Activated CD8-positive, alpha-beta memory T cell treated with anti-CD3 and anti-CD28 coated beads, Interleukin-2, amount 50 U/mL, for 48 hours (primary cell): ENCODE data around the gene PLAAT2.
A peak's percentile ranks its signal among the peaks of the same experiment; 100 is the strongest.
"Not testable (repeated sequence)": the region's sequence is repeated elsewhere in the genome, so short reads cannot be mapped to it uniquely, and the experiment has no call there.

Source experiments
- DNase-seq: peaks from one replicate; pipeline ENCODE4 v3.0.0-alpha.2; 2020

The PLAAT2 gene

DNA sequence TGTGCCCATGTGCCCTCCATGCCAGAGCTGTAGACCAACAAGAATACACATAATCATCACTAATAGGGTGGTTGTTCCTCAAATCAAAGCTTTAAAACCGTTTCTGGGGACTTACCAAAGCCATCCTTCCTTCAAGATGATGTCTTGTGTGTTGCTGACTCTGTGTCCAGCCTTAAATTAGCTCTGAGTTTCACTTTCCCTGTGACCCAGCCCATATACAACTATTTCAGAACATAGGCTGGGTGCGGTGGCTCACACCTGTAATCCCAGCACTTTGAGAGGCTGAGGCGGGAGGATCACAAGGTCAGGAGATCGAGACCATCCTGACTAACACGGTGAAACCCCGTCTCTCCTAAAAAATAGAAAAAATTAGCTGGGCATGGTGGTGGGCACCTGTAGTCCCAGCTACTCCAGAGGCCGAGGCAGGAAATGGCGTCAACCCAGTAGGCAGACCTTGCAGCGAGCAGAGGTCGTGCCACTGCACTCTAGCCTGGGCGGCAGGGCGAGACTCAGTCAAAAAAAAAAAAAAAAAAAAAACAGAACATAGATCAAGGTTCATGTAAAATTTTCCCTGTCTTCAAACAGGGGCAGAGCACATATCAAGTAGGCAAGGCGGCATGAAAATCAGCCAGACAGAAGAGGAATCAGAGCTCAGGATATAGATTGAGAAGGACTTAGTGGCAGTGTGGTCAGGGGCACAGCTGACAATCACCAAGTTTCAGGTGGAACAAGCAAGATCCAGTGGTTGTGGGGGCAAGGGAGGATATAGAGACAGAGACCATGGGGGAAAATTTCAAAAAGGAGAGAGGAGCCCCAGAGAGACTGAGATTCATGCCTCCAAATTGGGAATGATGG lies at the start of gene PLAAT2:
TSS of gene PLAAT2 (minus strand) at position 179 of the 855 bp plus-strand sequence. CDS start at position 124, 55 bp downstream.
- no peak for DNase-seq

DNA sequence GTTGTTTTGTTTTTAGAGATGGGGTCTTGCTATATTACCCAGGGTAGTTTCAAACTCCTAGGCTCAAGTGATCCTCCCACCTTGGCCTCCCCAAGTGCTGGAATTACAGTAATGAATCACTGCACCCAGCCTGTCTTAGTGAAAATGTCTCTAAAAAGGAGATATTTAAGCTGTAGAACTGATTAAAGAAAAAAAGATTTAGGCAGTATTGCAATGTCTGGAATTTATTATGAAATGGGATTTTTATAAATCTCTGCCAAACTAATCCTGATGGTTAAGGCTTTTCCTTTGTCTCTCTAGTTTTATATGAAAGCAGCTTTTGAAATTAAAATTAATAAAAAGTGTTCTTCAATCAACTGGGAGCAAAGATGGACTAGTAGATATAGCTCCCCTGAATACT lies 49.0 kb upstream of the PLAAT2 start:
- DNase-seq: no peak

DNA sequence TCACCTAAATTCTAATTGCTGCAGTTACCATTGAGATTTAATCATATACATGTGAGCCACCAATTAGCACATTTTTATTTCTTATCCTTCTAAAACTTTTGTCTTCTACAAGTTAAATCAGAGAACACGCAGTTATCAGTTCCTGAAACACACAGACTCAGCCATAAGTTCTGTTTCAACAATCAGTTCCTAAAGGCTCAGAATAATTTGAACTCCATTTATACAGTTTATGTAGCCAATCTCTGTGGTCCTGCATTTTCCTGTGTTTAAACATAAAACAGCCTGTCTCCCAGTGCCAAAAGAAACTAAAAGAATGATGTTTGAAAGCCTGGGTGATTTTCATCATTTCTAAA lies 48.2 kb upstream of the PLAAT2 start:
- no peak for DNase-seq

DNA sequence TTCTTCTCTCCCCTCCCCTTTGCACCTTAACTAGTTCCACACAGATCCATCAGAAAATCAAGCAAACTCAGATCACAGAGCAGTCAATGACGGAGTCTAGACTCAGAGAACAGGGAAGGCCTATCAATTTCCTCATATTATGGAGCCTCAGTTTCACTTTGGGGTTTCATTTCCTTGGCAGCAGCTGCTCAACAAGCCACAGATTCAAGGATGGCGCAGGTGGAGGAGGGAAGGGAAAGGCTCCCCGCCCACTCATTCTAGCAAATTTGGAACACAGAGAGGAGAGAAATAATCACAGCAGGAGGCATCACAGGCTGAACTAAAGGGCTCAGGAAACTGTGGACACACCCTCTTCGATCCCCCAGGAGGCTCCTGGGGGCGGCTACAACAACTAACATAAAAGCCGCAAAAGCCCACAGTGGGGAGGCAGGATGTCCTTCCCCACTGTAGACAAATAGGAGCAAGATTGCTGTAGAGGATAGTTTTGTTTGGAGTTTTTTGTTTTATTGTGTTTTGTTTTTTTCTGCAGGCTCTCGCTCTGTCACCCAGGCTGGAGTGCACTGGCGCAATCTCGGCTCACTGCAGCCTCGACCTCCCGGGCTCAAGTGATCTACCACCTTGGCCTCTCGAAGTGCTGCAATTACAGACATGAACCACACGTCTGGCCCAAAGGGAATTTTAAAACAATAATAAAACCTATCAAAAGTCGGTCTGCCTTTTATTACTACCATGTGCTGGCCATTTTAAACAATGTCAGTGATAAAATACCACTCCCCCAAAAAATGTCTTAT lies 47.6 kb upstream of the PLAAT2 start:
- DNase-seq: peak; percentile 41

DNA sequence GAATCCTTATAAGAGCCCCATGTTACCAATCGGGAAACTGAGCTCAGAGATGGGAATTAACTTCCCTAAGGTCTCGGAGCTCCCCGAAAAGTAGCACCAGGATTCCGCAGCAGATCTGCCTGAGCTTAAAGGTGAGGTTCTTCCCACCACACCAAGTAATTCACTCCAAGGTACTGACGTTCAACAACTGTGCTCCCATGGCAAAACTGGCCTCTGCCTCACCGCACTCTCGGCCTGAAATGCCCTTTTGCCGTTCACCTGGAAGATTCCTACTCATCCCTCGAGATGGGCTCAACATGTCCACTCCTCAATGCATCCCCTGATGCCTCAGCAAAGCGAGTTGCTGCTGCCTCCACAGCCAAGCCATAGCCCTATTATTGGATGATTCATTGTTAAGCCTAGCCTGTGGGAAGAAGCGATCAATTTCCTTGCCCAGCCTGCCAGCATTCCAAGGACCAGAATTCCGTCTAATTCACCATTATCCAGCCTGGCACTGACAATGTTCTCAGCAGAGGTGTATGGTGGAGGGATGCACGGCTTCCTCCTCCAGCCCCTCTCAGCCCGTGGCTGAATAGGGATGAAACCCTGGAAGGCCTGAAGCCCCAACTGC lies 46.9 kb upstream of the PLAAT2 start:
- DNase-seq: peak; percentile 44

DNA sequence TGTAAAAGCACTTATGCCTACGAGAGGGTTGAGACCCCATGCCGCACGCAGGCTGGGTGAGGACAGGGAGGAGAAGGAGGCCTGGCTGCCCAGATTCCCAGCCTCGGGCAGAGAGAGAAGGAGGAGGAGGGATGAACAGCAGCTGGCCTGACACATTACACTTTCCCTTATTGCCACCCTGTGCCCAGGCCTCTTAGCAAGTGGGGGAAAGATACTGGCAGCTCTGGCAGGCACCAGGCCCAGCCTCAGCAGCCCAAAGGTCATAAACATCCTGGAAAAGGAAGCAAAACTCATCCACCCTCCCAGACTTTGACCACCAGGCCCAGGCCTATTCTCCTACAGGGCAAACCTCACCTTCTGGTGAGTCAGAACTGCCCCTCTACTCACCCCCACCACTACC lies 46.4 kb upstream of the PLAAT2 start:
- peak; percentile 48 for DNase-seq

DNA sequence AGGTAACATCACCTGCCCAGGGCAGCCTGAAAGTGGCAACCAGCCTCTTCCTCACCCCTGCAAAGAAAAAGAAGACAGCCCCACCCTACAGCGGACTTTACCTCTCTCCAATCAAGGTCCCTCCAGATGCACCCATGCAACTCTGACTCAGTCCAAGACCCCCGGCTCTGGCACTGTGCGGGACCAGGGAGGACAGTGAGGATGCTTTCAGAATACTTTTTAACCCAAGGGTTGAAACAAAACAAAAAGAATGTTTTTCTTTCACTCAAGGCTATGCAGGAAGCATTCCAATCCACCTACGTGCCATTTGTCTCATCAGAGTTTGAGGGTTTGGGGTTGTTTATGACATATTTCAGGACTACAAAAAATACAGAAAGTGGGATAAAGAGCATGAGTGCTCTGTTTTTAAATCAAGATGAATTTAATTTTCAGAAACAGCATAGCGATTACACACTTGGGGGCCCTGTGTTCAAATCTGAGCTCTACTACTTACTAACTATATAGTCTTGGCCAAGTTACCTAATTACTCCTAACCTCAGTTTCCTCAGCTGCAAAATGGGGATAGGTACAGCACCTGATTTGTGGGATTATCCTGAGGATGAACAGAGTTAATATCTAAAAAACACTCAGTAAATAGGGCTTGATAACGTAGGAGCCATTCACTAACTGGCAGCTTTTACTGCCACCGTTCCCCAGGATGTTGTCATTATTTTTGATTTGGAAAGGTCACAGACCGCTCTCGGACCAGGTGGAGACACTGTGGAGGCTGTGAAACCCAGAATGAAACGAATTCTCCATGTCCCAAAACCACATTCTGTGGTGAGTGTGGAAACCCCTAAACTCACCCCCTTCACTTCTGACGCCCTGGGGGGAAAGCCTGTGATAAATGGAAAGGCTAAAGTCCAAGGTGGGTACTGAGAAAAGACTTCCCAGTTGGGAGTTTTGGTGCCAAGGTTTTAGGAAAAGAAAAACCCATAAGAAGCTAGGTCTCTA lies 45.5 kb upstream of the PLAAT2 start:
- peak; percentile 42 for DNase-seq

DNA sequence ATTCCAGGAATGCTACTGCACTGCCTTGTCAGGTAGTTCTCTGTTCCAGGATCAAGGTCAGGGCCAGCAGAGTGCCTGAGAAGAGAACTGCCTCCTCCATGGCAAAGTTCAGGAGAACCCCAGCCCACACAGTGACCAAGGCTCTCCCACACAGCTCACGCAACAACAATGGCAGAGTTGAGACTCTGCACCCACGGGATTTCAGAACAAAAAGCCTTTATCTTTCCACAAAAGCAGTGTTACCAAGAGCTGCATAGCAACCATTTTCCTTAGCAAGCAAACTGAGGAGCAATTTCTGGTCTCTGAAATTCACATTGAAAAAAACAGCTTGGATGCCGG lies 40.0 kb upstream of the PLAAT2 start:
- peak; percentile 37 for DNase-seq

DNA sequence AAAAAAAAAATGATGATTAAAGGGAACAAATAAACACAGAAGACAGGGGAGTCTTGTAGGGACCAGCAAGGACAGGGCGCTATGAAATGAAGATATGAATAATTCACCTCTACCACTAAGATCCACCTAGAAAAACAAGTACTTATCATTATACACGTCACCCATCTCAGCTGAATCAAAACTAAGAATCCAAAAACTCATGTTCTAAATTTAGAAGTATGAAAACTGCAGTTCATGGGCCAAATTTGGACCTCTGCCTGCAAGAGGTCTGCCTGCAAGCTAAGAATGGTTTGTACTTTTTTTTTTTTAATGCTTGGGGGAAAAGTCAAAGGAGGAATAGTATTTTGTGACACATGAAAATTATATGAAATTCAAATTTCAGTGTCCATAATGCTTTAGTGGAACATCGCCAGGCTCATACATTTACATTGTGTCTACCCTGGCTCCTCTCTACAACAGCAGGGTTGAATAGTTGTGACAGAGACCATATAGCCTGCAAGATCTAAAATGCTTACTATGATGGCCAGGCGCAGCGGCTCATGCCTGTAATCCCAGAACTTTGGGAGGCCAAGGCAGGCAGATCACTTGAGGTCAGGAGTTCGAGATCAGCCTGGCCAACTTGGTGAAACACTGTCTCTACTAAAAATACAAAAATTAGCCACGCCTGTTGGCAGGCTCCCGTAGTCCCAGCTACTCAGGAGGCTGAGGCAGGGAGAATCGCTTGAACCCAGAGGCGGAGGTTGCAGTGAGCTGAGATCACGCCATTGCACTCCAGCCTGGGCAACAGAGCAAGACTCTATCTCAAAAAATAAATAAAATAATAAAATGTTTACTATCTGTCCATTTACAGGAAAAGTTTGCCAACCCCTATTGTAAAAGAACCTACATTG lies 39.4 kb upstream of the PLAAT2 start:
- peak; percentile 7 for DNase-seq

DNA sequence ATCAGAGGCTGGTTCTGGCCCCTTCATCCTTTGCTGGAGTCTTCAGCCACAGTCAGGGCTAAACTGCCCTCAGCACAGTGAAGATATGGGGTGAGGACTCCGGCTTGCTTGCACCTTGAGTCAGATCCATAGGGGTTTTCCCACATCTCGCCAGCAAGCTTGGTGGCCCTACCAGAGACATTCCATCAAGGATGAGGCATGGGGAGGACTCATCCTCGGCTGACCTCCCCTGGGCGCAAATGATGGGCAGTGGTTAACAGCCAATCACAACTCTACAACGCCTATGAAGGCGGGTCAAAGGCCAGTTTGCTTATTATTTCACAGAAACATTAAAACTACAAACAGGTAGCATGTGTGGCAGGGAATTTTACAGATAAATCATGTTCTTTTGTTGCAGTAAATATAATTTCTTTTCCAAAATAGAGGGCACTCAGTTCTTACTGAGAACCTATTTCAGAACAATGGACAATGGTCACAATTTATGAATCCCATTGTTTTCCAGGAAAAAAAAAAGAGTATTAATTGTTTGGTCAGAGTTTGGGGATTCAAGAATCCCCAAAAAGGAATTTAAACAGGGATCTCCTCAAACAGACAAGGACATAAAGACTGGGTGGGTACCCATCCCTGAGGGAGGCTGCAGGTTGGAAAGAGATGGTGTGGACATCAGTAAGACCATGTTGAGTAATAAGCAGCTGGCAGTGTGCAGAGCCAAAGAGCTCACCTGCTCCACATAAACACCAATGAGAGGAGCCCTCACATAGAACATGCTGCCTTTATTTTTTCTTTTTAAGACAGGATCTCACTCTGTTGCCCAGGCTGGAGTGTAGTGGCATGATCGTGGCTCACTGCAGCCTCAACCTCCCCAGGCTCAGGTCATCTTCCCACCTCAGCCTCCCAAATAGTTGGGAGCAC lies 36.3 kb upstream of the PLAAT2 start:
- DNase-seq: peak; percentile 36

DNA sequence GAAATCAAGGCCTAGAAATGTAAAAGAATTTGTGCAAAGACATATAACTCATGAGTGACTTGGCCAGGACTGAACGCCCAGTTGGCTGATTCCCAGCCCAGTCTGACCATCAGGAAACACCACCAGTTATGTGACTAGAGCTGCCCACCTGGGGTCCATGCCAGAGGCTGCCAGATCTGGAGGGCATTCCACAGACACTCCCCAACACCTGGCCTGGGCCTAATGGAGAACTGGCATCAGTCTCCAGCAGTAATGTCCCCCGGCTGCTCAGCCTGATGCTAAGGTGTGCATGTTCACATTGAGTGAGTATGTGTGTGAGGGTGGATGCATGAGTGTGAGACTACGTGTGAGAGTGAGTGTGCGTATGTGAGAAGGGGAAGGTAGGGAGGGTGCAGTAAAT lies 35.4 kb upstream of the PLAAT2 start:
- peak; percentile 18 for DNase-seq

DNA sequence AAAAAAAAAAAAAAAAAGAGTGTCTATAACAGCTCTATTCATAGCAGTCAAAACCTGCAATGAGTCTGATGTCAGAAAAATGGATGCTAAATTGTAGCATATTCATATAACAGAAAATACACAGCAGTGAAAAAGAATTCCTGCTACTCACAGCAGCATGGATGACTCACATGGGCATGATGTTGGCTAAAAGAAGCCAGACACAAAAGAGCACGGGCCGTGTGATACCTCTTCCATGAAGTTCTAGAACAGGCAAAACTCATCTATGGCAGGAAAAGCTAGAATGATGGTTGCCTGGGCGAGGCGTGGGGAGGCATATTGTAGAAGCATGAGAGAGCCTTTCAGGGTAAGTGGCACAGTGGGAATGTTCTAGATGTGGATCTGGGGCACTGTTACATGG lies 32.1 kb upstream of the PLAAT2 start:
- DNase-seq: peak; percentile 20

DNA sequence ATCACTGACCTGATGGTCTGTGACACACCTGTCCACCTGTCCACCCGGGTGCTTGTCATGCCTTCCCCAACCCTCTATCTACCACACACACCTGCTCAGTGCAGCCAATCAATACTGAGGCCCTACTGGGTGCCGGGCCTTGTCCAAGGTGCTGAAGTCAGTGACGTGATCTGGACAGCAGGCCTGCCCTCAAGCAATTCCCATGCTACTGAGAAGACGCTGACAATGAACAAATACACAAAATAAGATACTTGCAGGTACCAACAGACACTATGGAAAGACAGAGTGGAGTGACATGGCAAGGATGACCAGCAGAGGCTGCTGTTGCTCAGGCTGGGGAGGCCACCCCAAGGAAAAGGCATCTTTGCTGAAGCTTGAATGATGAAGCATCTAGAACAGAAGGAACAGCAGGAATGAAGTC lies 29.8 kb upstream of the PLAAT2 start:
- DNase-seq: peak; percentile 42

DNA sequence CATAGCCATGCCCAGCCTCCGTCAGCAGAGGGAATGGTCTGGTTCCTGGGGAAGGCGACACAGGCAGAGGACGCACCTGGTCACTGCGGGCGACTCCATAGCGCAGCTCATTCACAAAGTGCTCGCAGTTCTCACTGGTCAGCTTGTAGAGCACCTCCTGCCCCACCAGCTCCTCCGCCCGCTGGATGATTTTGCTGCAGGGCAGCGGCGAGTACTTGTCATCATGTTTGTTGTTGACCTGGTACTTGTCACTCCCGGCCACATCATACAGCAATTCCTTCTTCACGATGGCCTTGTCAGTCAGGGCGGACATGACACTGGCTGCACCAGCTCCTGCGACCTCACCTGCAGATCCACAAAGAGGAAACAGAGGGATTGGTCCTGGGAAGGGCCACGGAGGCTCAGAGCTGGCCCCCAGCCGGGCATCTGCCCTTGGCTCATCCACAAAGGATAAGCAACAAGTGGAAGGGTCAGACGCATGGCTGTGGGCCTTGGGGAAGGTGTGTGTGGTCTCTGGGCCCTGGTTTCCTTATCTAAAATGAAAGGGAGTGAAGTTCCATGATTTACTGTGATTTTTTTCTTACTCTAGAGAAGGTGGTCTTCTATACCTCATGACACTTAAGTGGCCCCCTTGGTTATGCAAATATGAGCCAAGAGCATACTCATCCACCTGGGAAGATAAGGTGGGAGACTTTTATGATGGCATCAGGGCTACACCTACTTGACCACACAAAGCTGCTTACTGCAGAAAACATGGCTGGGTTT lies 27.0 kb upstream of the PLAAT2 start:
- peak; percentile 39 for DNase-seq

DNA sequence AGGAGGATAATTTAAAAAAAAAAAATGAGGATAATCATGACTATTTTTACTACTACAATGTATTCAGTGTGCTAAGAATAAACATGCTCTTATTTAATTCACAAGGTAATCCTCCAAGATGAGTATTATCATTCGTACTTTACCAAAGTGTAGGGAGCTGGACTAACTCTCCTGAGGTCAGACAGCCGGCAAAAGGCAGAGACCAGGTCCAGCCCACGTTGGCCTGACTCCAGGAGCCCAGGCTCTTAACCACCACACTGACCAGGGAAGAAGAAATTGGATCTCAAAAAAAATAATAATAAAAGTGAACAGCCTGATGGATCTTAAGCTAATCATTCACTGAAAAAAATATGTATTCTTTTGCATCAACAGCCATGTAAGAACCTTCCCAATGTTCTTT lies 25.8 kb upstream of the PLAAT2 start:
- no peak for DNase-seq

DNA sequence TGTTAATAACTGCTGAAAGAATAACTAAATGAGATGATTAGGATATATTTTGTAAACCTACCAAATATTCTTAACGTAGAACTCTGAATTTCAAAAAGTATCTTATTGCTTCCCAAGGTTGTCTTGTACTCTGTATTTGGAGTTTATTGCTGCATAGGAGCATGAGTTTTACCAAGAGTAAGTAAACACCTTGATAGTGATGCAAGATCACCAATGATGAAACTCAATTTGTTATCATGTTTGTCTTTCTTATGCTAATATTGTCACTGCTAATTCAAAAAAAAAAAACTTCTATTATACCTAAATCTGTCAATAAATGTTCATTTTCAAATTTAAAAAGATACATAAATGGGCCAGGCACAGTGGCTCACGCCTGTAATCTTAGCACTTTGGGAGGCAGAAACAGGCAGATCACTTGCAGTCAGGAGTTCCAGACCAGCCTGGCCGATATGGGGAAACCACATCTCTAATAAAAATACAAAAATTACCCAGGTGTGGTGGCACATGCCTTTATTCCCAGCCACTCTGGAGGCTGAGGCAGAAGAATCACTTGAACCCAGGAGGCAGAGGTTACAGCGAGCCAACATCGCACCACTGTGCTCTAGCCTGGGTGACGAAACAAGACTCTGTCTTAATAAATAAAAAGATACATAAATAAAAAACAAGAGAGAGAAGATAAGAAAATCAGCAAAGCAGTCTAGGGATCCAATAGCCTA lies 23.4 kb upstream of the PLAAT2 start:
- DNase-seq: peak; percentile 4

DNA sequence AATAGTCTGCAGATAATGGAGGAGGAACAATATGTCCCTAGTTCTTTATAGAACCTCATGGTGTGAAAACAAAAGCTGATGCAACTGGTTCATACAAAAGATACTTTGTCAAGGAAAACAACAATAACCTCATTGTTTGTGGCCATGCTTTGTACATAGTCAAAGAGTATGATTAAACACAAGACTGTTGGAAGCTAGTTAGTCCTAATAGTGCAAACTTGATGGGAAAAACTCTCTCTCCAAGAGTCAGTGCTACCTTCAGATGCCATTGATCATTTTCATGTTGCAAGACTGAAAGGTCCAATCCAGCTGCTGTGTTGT lies 20.1 kb upstream of the PLAAT2 start:
- DNase-seq: no peak

DNA sequence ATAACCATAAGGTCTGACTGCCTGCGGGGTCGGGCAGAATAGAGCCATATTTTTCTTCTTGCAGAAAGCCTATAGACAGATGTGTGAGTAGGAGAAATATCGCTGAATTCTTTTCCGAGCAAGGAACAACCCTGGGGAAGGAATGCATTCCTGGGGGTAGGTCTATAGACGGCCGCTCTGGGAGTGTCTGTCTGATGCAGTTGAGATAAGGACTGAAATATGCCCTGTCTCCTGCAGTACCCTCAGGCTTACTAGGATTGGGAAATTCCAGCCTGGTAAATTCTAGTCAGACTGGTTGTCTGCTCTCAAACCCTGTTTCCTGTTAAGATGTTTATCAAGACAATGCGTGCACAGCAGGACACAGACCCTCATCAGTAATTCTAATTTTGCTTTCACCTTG lies 18.0 kb upstream of the PLAAT2 start:
- not testable (repeated sequence) for DNase-seq

DNA sequence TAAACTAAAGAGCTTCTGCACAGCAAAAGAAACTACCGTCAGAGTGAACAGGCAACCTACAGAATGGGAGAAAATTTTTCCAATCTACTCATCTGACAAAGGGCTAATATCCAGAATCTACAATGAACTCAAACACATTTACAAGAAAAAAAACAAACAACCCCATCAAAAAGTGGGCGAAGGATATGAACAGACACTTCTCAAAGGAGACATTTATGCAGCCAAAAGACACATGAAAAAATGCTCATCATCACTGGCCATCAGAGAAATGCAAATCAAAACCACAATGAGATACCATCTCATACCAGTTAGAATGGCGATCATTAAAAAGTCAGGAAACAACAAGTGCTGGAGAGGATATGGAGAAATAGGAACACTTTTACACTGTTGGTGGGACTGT lies 15.7 kb upstream of the PLAAT2 start:
- not testable (repeated sequence) for DNase-seq
